Measurements from ENCODE around the gene HOXC11. TPM values are rescaled to one million over a fixed set of nuclear protein-coding genes. Genes with fewer than 3 reads are reported as not detected.
A peak's percentile ranks its signal among the peaks of the same experiment; 100 is the strongest.

The HOXC11 gene
- total RNA-seq, 1 experiment from 2014 or later = 2.4 TPM

GRCh38 chr12:54005853-54006558 lies 33.1 kb downstream of the HOXC11 start:
- H3K9me2 ChIP-seq (ENCODE audit: insufficient read depth) = no peaks in the 10 kb centered on the region
- peak overlapping the region; percentile 65 for H3K4me2 ChIP-seq
- no TSS peak for BruUV-seq (replicated peaks)
- H3K4me1 ChIP-seq (replicated peaks; ENCODE audit: insufficient read depth) = no peaks in the 10 kb centered on the region
- no peaks in the 10 kb centered on the region for H3K36me3 ChIP-seq (ENCODE audit: low read depth)
- CTCF ChIA-PET = interaction anchor here (0.5 to 1.6 kb wide), 7 partner anchors 131 to 210 kb away, joined by 3 to 21 read pairs (median 8); partner anchors contain the start of gene SMUG1
- H3K27me3 ChIP-seq (ENCODE audit: insufficient read depth, low read depth) = no peaks in the 10 kb centered on the region
- no peak overlapping the region for H3K4me3 ChIP-seq
- H3K9me3 ChIP-seq (ENCODE audit: insufficient read depth, low read depth) = no peaks in the 10 kb centered on the region
- H3K79me2 ChIP-seq (ENCODE audit: low read depth) = no peaks in the 10 kb centered on the region
- no peak overlapping the region for H3K27ac ChIP-seq
- intact Hi-C loops (cut with micrococcal nuclease; ENCODE audit: unreplicated experiment) = loop anchor here (1.0 to 5.0 kb wide), 5 partner anchors 185 to 371 kb away; no protein-coding TSS in a partner anchor
- peak; percentile 94 for TF ChIP-seq CTCF (conservative IDR thresholded peaks at IDR 0.05)
- TF ChIP-seq EZH2 (IDR thresholded peaks at IDR 0.05; ENCODE audit: low read depth) = no peak
- peak; percentile 55 to 85 for DNase-seq
- H4K20me1 ChIP-seq (ENCODE audit: insufficient read depth) = no peaks in the 10 kb centered on the region
- H3F3A ChIP-seq (ENCODE audit: insufficient read depth, low read depth) = no peaks in the 10 kb centered on the region; the same call in 1 of the 2 replicates
- POLR2A ChIA-PET (ENCODE audit: unreplicated experiment) = no interaction called here
- no peak overlapping the region for H2AFZ ChIP-seq

- H3K79me2 ChIP-seq (ENCODE audit: low read depth) = no peaks in the 10 kb centered on the region
- no peaks in the 10 kb centered on the region for H3K36me3 ChIP-seq (ENCODE audit: low read depth)
- ChIA-PET POLR2A (ENCODE audit: unreplicated experiment) (no interaction called here), CTCF (interaction anchor here (0.5 to 1.6 kb wide), 4 partner anchors 182 to 195 kb away, joined by 3 to 8 read pairs (median 6); partner anchors contain the start of gene SMUG1)
- H2AFZ ChIP-seq = no peak overlapping the region
- no peaks in the 10 kb centered on the region for H3K4me1 ChIP-seq (replicated peaks; ENCODE audit: insufficient read depth)
- no peaks in the 10 kb centered on the region for H3K9me3 ChIP-seq (ENCODE audit: insufficient read depth, low read depth)
- no peak for DNase-seq
- no peaks in the 10 kb centered on the region for H3K27me3 ChIP-seq (ENCODE audit: insufficient read depth, low read depth)
- H3K9me2 ChIP-seq (ENCODE audit: insufficient read depth) = no peaks in the 10 kb centered on the region
- BruUV-seq (replicated peaks) = no TSS peak
- H3K4me3 ChIP-seq = no peak overlapping the region
- H3F3A ChIP-seq (ENCODE audit: insufficient read depth, low read depth) = no peaks in the 10 kb centered on the region; the same call in 1 of the 2 replicates
- peak overlapping the region; percentile 65; the same call in 1 of the 2 replicates for H3K4me2 ChIP-seq
- TF ChIP-seq EZH2 (IDR thresholded peaks at IDR 0.05; ENCODE audit: low read depth) (no peak), CTCF (conservative IDR thresholded peaks at IDR 0.05) (no peak)
- intact Hi-C loops (cut with micrococcal nuclease; ENCODE audit: unreplicated experiment) = loop anchor here (1.0 to 5.0 kb wide), 5 partner anchors 185 to 371 kb away; no protein-coding TSS in a partner anchor
- no peaks in the 10 kb centered on the region for H4K20me1 ChIP-seq (ENCODE audit: insufficient read depth)
- no peak overlapping the region for H3K27ac ChIP-seq
These were observed 33.8 kb downstream of the HOXC11 start for GRCh38 chr12:54006559-54007220.

- no peaks in the 10 kb centered on the region for H3K36me3 ChIP-seq (ENCODE audit: low read depth)
- no peaks in the 10 kb centered on the region for H3K79me2 ChIP-seq (ENCODE audit: low read depth)
- no peaks in the 10 kb centered on the region for H3K4me1 ChIP-seq (replicated peaks; ENCODE audit: insufficient read depth)
- POLR2A ChIA-PET (ENCODE audit: unreplicated experiment) = interaction anchor here (0.6 kb wide), 1 partner anchor 756 kb away, joined by 3 read pairs; a partner anchor contains a TSS
- BruUV-seq (replicated peaks) = no TSS peak
- intact Hi-C loops (cut with micrococcal nuclease; ENCODE audit: unreplicated experiment) = loop anchor here (5.0 kb wide), 2 partner anchors 305 to 370 kb away; no protein-coding TSS in a partner anchor
- H3K27ac ChIP-seq = no peak overlapping the region
- H3K27me3 ChIP-seq (ENCODE audit: insufficient read depth, low read depth) = no peaks in the 10 kb centered on the region
- DNase-seq = no peak
- no peaks in the 10 kb centered on the region for H3K9me3 ChIP-seq (ENCODE audit: insufficient read depth, low read depth)
- CTCF ChIA-PET = interaction anchor here (1.3 kb wide), 1 partner anchor 194 kb away, joined by 12 read pairs; no protein-coding TSS in a partner anchor
- H3K4me2 ChIP-seq = no peak overlapping the region
- no peaks in the 10 kb centered on the region for H4K20me1 ChIP-seq (ENCODE audit: insufficient read depth)
- no peak for TF ChIP-seq EZH2 (IDR thresholded peaks at IDR 0.05; ENCODE audit: low read depth)
- no peak overlapping the region for H3K4me3 ChIP-seq
- no peak overlapping the region for H2AFZ ChIP-seq
- H3F3A ChIP-seq (ENCODE audit: insufficient read depth, low read depth) = no peaks in the 10 kb centered on the region; the same call in 1 of the 2 replicates
- H3K9me2 ChIP-seq (ENCODE audit: insufficient read depth) = no peaks in the 10 kb centered on the region
These were observed 34.8 kb downstream of the HOXC11 start for GRCh38 chr12:54007538-54008259.
